H1 (cell line): ENCODE results near the gene C9.

Source experiments
- CTCF ChIP-seq, 3 experiments: IDR thresholded peaks; 1 replicate in 2 of 3; 2 replicates in 1 of 3; pipeline versions ENCODE4 v1.5.1 to v1.6.1; 2011; ENCODE audit warnings: low read length in 3 of 3, mild to moderate bottlenecking in 3 of 3, inconsistent platforms in 2 of 3, low read depth in 1 of 3, moderate library complexity in 1 of 3; ENCODE audit not compliant: insufficient read depth in 1 of 3; ENCODE audit errors: control extremely low read depth in 1 of 3
- EZH2 ChIP-seq: fragments of 200-600 bp; sonication (generic); IDR thresholded peaks from 2 replicates; pipeline ENCODE4 v1.7.1; 2012; ENCODE audit warnings: low read depth, mild to moderate bottlenecking, moderate library complexity, low read length, inconsistent platforms; ENCODE audit not compliant: severe bottlenecking
- GABPA ChIP-seq: IDR thresholded peaks from 2 replicates; pipeline ENCODE4 v1.6.1; 2011; ENCODE audit warnings: mild to moderate bottlenecking, low read length, moderate library complexity, borderline replicate concordance; ENCODE audit not compliant: insufficient read depth
- POLR2A ChIP-seq, 2 experiments: IDR thresholded peaks; 1 replicate in 1 of 2; 2 replicates in 1 of 2; pipeline ENCODE4 v1.6.1; 2011; ENCODE audit warnings: low read depth in 2 of 2, low read length in 2 of 2, mild to moderate bottlenecking in 2 of 2; ENCODE audit errors: control extremely low read depth in 1 of 2
- SIN3A ChIP-seq, 2 experiments: IDR thresholded peaks in 1 of 2; conservative IDR thresholded peaks in 1 of 2; 2 replicates each; pipeline ENCODE4 v1.6.1; 2011 to 2012; ENCODE audit warnings: low read length in 2 of 2, improper control_type of control experiment in 1 of 2, low read depth in 1 of 2, mild to moderate bottlenecking in 1 of 2
- YY1 ChIP-seq: IDR thresholded peaks from 2 replicates; pipeline ENCODE4 v1.6.1; 2011; ENCODE audit warnings: low read depth, mild to moderate bottlenecking, low read length

DNA sequence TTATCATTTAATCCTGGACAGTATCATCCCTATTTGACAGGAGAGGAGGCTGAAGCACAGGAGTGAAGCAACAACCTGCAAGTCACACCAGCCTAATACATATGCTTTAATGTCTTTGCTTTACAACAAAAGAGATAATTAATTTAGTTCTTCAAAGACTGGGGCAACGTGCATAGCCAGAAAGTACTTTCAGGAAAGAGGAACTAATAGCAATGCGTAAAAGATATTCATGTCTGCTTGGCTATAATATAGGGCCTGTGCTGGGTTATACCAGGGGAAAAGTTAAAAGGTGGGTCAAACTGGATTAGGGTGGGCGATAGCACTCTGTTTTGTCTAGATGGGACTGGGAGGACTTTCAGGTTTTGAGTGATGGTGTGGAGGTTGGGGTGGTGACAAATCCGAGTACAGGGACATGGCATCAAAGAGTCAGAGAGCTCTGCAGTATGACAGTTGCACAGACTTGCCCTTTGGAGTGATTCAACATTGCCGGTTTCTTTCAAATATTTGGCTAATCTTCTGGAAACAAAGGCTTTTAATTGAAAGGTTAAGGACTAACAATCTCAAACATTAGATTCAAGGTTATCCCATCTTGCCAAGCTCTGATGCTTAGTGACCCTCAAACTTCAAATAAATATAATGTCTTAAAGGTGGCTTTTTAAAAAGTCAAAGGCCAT, 48.6 kb upstream of the C9 start:
- TF ChIP-seq YY1 (no peak), EZH2 (no peak), GABPA (no peak), CTCF (IDR thresholded peaks at IDR 0.05; ENCODE audit: control extremely low read depth in 1 of 3, insufficient read depth in 1 of 3, low read depth in 1 of 3, low read length in 3 of 3) (no peak), SIN3A (conservative IDR thresholded peaks at IDR 0.05 in 1 of 2, IDR thresholded peaks at IDR 0.05 in 1 of 2; ENCODE audit: low read depth in 1 of 2, low read length in 2 of 2) (no peak), POLR2A (IDR thresholded peaks at IDR 0.05; ENCODE audit: control extremely low read depth in 1 of 2, low read depth in 2 of 2, low read length in 2 of 2) (no peak)
